VCaP (cell line): ENCODE data around the gene RAET1G.
"Not testable (repeated sequence)": the region's sequence is repeated elsewhere in the genome, so short reads cannot be mapped to it uniquely, and the experiment has no call there.

ENCODE experiments used
- H3K27ac ChIP-seq: fragments of 450-650 bp; 2 replicates; pipeline ENCODE4 v1.5.1; 2017
- CTCF ChIP-seq: fragments of 450-650 bp; conservative IDR thresholded peaks from 2 replicates; pipeline ENCODE4 v1.5.1; 2017; ENCODE audit warnings: mild to moderate bottlenecking, moderate library complexity

Gene RAET1G

GRCh38 chr6:149922642-149923326, at the start of gene RAET1G:
TSS of gene RAET1G (minus strand) at chr6:149923121. CDS start at chr6:149923010, 111 bp downstream.
- TF ChIP-seq CTCF: no peak
- peak within 1 kb of the TSS; percentile 25; the same call in 1 of the 2 replicates for H3K27ac ChIP-seq

DNA sequence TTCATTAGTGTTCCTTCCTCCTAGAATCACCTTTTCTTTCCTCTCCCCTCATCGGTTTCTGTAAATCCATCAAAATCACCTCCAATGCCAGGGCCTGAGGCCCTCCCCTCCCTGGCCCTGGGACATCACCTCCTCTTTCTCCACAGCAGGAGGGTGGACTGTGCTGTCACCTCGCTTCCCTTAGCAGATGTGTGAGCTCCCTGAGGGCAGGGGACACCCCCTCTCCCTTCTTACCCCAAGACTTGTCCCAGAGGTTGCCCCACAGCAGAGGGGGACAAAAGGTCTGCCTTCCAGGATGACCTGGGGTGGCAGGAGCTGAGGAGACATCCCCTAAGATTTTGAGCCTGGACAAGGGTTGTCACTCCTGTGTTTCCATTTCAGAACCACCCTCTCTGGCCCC, 46.7 kb upstream of the RAET1G start:
- no peak for TF ChIP-seq CTCF
- no peak overlapping the region for H3K27ac ChIP-seq

- H3K27ac ChIP-seq: not testable (repeated sequence)
Observed at GRCh38 chr6:149968909-149969308, 46.0 kb upstream of the RAET1G start.

GRCh38 chr6:149967999-149968398, 45.1 kb upstream of the RAET1G start:
- H3K27ac ChIP-seq: not testable (repeated sequence)

DNA sequence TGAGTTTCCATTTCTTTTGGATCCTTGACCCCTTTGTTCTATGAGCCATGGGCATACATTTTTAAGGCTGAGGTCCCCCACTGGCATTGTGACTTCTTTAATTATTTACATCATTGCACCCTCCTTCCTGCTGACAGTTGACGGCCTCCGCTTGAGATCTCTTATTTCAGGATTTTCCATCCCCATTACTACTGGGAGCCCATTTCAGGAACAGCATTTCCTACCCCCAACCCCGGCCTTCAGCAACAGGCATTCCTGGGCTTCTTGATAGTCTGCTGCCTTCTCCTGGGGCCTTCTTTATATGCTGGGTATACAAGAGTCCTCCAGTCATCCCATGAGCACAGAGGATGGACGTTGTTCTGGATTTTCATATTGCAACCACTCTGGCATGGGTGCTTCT, 44.7 kb upstream of the RAET1G start:
- TF ChIP-seq CTCF: no peak
- no peak overlapping the region for H3K27ac ChIP-seq

DNA sequence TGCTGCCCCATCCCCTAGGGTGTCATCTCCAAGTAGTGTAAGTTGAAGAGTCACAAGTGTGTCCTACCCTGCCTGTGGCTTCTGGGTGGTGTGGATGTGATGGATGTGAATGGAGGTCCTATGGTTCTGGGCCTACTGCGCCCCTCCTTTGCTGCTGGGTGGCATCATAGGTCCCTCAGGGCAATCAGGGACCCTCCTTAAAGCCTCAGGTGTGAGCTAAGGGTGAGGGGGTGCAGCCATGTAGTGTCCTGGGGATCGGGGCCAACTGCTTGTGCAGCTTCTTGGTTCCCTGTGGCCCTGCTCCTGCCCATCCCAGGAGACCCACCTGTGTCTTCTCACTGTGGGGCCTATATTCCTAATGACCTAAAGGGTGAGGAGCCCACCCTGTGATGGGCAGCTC, 43.4 kb upstream of the RAET1G start:
- not testable (repeated sequence) for H3K27ac ChIP-seq

- no peak overlapping the region for H3K27ac ChIP-seq
- TF ChIP-seq CTCF: no peak
Observed at GRCh38 chr6:149965194-149966020, 42.5 kb upstream of the RAET1G start.

DNA sequence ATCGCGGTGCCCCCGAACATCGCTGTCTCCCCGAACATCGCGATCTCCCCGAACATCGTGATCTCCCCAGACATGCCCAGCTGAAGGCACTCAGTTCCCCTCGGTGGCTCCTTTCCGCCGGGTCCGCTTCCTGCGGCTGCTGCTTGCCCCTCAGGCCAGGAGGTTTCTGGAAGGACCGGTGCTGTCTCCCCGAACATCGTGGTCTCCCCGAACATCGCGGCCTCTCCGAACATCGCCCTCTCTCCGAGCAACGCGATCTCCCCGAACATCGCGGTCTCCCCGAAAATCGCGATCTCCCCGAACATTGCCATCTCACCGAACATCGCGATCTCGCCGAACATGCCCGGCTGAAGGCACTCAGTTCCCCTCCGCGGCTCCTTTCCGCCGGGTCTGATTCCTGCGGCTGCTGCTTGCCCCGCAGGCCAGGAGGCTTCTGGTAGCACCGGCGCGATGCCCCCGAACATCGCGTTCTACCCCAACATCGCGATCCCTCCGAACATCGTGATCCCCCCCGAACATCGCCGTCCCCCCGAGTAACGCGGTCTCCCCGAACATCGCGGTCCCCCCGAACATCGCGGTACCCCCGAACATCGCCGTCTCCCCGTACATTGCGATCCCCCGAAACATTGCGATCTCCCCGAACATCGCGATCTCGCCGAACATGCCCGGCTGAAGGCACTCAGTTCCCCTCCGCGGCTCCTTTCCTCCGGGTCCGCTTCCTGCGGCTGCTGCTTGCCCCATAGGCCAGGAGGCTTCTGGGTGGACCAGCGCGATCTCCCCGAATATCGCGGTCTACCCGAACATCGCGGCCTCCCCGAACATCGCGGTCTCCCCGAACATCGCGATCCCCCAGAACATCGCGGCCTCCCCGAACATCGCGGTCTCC, 41.6 kb upstream of the RAET1G start:
- H3K27ac ChIP-seq: peak overlapping the region; percentile 83
- no peak for TF ChIP-seq CTCF
